ENCODE results near the gene SRRM3.

- TF ChIP-seq EZH2phosphoT487 (IDR thresholded peaks at IDR 0.05; ENCODE audit: borderline replicate concordance, low read length) (no peak), CTCF (IDR thresholded peaks at IDR 0.05; ENCODE audit: low read depth, low read length, poor library complexity, severe bottlenecking) (no peak)
Measured at GRCh38 chr7:76259124-76260093, 57.7 kb downstream of the SRRM3 start.
